T-helper 1 cell (primary cell): ENCODE data around the gene GPC6.

Experiments
- DNase-seq, 5 donors: peaks; one replicate each; pipeline ENCODE4 v3.0.0-alpha.2; 2012 to 2020

GPC6 gene

GRCh38 chr13:93231867-93232266, 5.3 kb downstream of the GPC6 start:
- no peak for DNase-seq

DNA sequence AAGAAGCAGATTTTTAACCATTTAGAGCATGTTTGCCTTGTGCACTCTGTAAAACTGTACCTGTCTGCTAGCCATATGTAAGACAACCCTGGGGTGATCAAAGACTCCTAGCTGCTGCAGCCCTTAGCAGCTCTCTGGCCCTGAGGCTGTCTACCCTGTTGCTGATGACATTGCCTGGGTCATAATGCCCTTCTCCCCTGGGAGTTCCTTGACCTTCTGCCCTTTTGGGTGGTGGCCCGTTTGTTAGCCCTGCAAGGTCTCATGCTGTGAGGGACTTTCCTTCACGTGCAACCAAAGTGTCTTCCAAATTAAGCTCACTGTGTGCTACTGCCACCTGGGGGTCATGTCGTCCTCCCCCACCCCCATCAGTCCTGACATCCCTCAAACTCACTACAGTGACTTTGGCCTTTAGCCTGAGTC, 7.4 kb downstream of the GPC6 start:
- no peak for DNase-seq

- DNase-seq = no peak
These were observed 7.9 kb downstream of the GPC6 start for GRCh38 chr13:93234459-93234858.

- DNase-seq = no peak
These were observed 8.8 kb downstream of the GPC6 start for GRCh38 chr13:93235258-93236015.

GRCh38 chr13:93238711-93239110, 12.1 kb downstream of the GPC6 start:
- DNase-seq = no peak

DNA sequence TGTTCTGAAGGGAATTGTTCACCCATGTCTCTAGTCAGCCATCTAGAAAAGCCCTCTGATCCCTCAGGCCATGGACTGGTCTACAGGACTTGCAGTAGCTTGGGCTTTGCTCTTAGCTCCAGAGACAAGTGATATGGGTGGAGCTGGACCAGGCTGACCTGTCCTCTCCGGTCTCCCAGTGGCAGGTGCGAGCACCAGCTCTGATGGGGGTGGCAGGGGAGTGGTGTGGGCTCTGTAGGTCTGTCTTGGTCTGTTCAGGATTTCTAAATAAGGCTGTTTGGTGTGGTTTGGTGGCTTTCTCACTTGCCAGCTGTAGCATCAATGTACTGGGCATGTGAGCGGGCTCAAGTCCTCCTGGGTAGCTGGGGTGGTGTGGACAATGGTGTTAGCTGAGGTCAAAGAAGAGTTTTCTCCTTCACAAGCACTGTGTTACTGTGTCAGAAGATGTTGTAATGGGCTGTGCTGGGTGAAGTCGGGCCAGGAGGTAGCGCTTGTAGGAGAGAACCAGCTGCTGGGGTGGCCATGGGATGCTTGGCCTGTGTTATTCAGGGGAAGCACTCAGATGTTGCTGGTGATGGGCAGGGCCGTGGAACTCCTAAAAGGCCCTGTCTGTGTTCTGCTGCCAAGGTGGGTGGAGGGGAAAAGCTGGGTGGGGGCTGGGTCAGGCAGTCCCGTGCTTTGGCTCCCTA, 16.9 kb downstream of the GPC6 start:
- no peak for DNase-seq

DNA sequence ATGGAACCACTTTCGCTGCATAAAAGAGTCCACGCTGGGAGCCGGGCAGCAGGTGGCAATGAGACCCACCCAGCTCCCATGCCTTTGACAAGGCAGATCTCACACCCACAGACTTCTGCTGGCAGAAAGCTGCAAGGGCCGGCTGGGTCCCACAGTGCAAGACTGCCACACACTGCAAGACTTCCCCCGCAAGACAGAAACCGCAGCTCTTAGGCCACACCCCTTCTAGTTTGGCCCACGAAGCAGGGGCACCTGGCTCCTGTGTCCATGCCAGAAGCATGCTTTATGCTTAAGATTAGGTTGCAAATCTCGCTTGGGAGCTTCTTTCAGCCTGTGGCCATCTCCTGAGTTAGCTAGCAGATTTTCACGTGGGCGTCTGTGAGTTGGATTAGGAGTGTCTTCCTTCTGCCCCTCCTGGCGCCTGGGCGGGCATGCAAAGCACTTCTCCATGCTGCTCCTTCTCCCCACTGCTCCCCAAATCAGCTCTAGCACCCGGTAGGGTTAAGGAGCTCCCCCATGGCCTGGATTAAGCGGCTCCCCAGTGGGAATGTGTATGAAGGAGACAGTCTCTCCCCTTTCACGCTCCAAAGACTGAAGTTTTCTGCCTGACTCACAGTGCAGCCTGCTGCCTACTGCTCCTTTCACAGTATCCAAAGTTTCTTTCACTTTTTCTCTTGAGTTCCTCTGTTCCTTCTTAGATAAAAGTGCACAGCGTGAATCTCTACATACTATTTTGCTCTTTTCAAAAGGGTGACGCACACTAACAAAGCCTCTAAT, 17.7 kb downstream of the GPC6 start:
- no peak for DNase-seq

GRCh38 chr13:93244918-93245280, 18.3 kb downstream of the GPC6 start:
- DNase-seq = no peak

GRCh38 chr13:93246069-93246468, 19.5 kb downstream of the GPC6 start:
- DNase-seq = no peak

GRCh38 chr13:93248627-93249047, 22.0 kb downstream of the GPC6 start:
- DNase-seq = no peak

DNA sequence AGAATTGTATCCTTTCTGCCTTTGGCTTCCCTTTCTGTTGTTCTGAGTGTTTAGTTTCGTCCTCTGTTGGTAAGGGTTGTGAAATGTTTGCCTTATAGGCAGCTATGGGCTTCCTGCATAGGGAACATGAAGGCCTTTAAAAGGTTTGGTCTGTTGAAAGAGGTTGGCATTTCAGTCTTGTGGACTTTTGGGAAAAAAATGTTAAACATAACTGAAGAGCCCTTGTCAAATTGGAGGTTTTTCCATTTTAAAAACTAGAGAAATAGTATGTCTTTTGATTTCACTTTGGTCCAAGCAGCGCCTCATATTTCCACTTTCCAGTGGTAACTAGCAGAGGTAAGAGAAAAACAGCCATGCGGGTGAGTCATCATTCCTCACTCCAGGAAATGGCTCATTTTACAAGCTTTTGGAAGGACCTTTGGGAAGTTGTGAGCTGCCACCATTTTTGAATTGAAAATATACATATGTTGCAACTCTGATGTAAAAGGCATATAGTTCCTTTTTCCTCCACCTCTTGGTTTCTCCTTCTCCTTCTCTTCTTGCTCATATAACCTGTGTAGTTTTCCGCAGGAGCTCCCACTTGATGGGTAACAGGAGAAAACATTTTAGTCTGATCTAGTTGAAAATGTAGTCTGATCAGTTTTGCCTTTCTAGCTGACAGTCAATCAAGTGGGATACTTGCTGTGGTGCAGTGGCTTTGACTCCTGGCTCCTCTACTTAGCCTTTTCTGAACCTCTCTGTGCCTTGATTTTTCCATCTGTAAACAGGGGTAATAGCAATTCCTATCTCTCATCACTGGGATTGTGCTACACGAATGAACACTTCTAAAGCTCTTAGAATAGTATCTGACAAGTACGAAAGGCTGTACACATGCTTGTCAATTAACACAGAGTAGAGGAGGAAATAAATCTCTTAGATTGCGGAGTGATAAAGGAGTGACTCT, 23.0 kb downstream of the GPC6 start:
- no peak for DNase-seq

GRCh38 chr13:93254775-93255174, 28.2 kb downstream of the GPC6 start:
- no peak for DNase-seq

DNA sequence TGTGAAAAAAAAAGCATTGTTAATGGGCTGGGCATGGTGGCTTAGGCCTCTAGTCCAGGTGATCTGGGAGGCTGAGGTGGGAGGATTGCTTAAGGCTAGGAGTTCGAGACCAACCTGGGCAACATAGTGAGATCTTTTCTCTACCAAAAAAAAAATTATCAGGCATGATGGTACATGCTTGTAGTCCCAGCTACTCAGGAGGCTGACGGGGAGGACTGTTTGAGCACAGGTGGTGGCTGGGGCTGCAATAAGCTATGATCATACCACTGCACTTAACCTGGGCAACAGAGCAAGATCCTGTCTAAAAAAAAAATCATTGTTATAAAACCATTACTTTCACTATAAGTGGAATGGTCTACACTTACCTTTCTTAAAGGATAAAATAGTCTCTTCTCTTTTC, 30.4 kb downstream of the GPC6 start:
- no peak for DNase-seq

DNA sequence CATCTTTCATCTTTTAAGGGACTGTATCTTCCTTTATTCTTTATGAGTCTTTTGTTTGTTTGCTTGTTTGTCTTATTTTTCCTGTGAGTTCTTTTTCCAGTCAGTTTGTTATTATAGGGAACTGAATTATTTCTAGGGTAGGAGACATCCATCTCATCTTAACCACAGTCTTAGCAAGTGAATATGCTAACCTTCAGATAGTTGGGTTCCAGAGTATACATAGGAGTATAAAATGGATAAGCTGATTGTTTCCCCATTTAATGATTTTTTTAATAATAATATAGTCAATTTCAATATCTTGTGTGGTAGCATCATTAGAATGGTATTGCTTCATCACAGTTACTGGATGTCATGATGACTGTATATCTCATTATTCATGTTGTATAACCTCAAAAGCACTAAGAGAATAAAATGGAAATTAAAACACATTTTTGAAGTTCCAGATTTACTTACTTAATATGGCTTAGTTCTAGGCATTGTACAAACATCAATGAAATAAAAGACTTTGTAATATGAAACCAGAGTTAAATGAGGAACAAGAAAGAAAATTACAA, 33.0 kb downstream of the GPC6 start:
- no peak for DNase-seq

- DNase-seq = no peak
These were observed 34.0 kb downstream of the GPC6 start for GRCh38 chr13:93260591-93260990.

GRCh38 chr13:93262729-93263345, 36.2 kb downstream of the GPC6 start:
- no peak for DNase-seq

DNA sequence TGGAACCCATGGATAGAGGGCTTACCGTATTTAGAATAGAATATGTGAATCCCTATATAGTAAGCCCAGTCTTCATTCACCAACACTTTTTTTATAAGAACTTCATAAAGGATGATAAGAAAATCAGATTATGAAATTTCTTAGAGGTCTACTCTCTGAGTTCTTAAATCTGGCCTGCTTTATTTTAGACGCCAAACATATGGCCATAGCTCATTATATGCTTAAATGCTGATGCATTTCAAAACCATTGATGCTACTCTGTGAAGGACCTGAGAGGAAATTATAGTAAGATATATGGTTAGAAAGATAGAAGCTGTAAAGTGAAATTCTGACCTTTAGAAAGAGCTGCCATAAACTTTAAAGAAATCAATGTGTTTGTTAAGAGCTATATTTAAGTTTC, 38.3 kb downstream of the GPC6 start:
- no peak for DNase-seq

DNA sequence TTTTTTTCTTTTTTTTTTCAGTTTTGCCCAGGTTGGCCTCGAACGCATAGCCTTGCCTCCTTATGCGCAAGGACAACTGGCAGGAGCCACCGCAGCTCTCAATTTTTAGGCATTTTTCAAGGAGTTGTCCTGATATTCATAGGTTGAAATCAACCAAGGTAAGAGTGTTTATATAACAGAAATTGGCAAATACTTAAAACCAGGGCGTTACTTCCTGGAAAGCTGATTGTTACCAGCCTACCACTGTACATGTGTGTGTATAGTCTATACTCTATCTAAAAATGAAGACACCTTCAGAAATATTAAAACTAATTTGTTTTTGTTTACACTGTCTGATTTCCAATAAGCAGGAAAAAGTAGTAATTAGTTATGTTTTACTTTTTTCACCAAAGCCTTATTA, 39.2 kb downstream of the GPC6 start:
- no peak for DNase-seq

- DNase-seq = no peak
These were observed 40.1 kb downstream of the GPC6 start for GRCh38 chr13:93266681-93267080.

DNA sequence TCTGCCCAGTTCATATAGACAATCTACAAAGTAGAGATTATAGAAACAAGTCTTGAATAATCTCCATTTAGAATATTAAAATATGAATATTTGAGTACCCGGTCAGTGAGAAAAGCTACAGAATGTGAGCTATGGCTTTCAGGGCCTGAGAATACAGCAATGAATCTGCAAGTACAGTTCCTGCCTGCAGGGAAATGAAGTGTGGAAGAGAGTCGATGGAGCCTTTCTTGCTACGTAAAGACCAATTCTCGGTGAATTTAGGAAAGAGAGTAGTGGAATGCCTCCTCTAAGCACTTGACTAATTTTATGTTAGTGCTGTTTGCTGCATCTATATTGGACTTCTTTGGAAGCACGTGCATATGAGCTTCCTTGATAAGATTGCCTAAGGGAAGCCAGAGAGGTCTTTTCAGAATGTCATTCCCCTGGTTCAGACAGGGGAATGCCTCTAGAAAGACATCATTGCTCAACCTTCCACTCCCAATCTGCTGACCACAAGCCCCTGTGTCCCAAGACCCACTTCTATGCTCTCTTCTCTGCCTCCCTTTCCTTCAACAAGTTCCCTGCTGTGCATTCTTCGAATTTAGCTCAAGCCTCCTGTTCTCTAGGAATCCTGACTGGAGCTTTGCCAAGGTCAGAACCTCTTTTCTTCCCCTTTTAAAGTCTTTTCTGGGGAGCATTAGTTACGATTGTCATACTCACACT, 41.9 kb downstream of the GPC6 start:
- DNase-seq = no peak
